Stomach (tissue), 4 donors: ENCODE results near the gene JTB.

Source experiments
- CTCF ChIP-seq, 7 experiments: fragments of 450-650 bp in 4 of 7; fragments of 200-600 bp in 3 of 7; sonication (generic) in 3 of 7; IDR thresholded peaks; one replicate each; pipeline ENCODE4 v1.5.1; 2016 to 2019; ENCODE audit warnings: antibody characterized with exemption in 7 of 7, control low read depth in 2 of 7, mild to moderate bottlenecking in 1 of 7
- POLR2AphosphoS5 ChIP-seq, 3 donors: sonication (generic); formaldehyde crosslinking; IDR thresholded peaks; one replicate each; pipeline ENCODE4 v1.6.1; 2016; ENCODE audit warnings: antibody characterized with exemption in 3 of 3

DNA sequence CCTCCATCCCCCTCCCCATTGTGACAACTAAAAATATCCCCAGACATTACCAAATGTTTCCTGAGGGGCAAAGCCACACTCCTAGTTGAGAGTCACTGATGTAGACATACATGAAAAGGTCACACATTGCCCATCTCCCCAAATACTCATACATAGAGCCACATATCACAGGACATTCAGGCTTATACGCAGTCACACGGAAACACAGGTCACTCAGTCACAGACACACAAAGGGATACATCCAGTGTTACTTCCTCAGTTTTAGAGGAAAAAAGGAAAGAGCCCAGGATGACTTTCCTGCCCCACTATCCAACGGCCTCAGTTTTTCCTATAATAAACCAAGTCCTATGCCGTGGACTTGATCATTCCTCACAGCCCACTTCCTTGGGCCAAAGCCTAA, 16.1 kb downstream of the JTB start:
- TF ChIP-seq CTCF (IDR thresholded peaks at IDR 0.05): no peak
- TF ChIP-seq POLR2AphosphoS5 (IDR thresholded peaks at IDR 0.05): no peak
